ENCODE measurements around the gene ZNF319.
A peak's percentile ranks its signal among the peaks of the same experiment; 100 is the strongest.

ZNF319 gene

DNA sequence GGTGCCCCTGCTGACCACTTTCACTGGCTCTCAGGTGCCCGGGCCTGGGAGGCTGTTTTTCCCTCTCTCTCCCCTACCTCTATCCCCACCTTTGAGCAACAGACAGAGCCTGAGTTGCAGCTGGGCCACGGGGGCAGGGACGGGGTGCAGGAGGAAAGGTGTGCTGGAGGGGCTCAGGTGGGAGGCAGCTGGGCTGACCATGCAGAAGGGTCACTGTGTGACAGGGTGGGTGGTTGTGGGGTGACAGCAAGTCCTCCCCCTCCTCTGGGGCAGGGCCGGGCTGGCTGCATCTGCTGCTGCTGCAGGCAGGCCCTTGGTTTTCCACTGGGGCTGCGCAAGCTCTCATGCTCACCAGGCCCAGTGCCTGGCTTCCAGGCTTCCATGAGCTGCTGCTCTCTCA is 6.6 kb downstream of the ZNF319 start:
- Histone ChIP-seq H3K9ac (ENCODE audit: low read depth, low read length) (no peak overlapping the region), H3K36me3 (ENCODE audit: insufficient read depth, low read depth, low read length) (0 out of 2 replicates have a peak, but pooled peaks cover 15% of the 10 kb centered on the region), H3K27me3 (ENCODE audit: insufficient read depth, low read length) (no peaks in the 10 kb centered on the region), H3K27ac (ENCODE audit: low read length) (no peak overlapping the region), H3K4me1 (ENCODE audit: insufficient read depth, low read length) (no peaks in the 10 kb centered on the region), H3K4me3 (ENCODE audit: low read length) (no peak overlapping the region), H3K9me3 (ENCODE audit: insufficient read depth, low read depth, low read length) (no peaks in the 10 kb centered on the region)

DNA sequence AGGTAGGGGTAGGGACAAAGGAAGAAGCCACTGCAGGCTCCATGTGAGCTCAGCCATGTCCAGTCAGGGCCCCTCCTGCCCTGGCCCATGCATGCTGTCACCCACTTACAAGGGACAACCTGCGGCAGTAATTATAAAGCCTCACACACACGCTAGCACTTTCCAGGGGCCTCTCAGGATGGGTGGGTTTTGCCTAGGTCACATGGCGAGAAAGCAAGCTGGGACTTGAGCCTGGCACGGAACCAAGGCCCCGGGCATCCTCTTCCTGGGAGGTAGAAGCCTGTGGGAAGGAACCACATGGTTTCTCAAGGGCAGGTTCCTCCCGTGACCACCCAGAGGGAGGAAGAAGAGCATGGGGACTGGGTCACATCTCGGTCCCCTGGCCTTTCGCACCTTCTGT is 7.0 kb downstream of the ZNF319 start:
- H3K4me1 ChIP-seq (ENCODE audit: insufficient read depth, low read length): no peaks in the 10 kb centered on the region
- H3K9me3 ChIP-seq (ENCODE audit: insufficient read depth, low read depth, low read length): no peaks in the 10 kb centered on the region
- H3K27me3 ChIP-seq (ENCODE audit: insufficient read depth, low read length): no peaks in the 10 kb centered on the region
- H3K4me3 ChIP-seq (ENCODE audit: low read length): no peak overlapping the region
- no peak overlapping the region for H3K9ac ChIP-seq (ENCODE audit: low read depth, low read length)
- 0 out of 2 replicates have a peak, but pooled peaks cover 15% of the 10 kb centered on the region for H3K36me3 ChIP-seq (ENCODE audit: insufficient read depth, low read depth, low read length)
- no peak overlapping the region for H3K27ac ChIP-seq (ENCODE audit: low read length)

DNA sequence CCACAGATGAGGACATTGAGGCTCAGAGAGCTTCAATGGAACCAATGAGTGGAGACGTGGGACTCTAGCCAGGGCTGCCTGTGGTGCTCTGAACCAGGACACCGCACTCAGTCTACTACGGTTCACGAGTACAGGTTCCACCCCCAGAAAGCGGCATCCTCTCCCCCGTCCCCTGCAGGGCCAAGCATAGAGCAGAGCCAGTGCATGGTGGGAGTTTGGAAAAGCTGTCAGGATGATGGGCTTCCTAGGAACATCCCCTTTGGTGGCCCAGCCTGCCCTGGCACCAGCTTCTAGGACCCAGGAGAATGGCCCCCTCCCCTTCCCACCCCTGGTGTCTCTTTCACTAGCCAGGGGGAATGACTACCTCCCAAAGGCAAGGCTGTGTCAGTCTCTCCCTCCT is 8.4 kb downstream of the ZNF319 start:
- no peaks in the 10 kb centered on the region for H3K9me3 ChIP-seq (ENCODE audit: insufficient read depth, low read depth, low read length)
- no peak overlapping the region for H3K4me3 ChIP-seq (ENCODE audit: low read length)
- H3K36me3 ChIP-seq (ENCODE audit: insufficient read depth, low read depth, low read length): 0 out of 2 replicates have a peak, but pooled peaks cover 5% of the 10 kb centered on the region
- no peaks in the 10 kb centered on the region for H3K4me1 ChIP-seq (ENCODE audit: insufficient read depth, low read length)
- H3K9ac ChIP-seq (ENCODE audit: low read depth, low read length): no peak overlapping the region
- peaks cover 10% of the 10 kb centered on the region for H3K27me3 ChIP-seq (ENCODE audit: insufficient read depth, low read length)
- no peak overlapping the region for H3K27ac ChIP-seq (ENCODE audit: low read length)

DNA sequence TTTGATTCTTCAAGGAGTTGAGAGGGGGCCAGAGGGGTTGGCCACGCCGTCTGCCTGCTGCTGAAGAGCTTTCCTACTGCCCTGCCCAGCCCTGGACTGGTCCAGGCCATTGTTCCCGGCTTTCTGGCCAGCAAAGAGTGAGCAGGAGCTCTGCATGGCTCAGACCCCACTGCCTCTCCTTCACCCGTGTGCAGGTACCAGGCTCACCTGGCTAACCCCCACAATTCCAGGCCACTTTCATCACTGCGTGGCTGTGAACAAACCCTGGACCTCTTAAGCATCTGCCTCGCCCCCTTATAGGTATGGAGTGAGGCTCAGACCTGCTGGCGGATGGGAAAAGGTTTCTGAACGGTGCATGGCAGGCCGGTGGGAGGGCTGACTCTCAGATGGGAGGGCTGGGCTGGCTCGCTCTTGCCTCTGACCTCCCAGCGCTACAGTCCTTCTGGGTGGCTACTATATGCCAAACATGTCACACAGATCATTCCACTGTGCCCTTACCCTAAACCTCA is 8.9 kb downstream of the ZNF319 start:
- Histone ChIP-seq H3K27me3 (ENCODE audit: insufficient read depth, low read length) (peaks cover 15% of the 10 kb centered on the region), H3K4me3 (ENCODE audit: low read length) (no peak overlapping the region), H3K27ac (ENCODE audit: low read length) (no peak overlapping the region), H3K36me3 (ENCODE audit: insufficient read depth, low read depth, low read length) (0 out of 2 replicates have a peak, but pooled peaks cover under 1% of the 10 kb centered on the region), H3K9ac (ENCODE audit: low read depth, low read length) (no peak overlapping the region), H3K9me3 (ENCODE audit: insufficient read depth, low read depth, low read length) (no peaks in the 10 kb centered on the region), H3K4me1 (ENCODE audit: insufficient read depth, low read length) (no peaks in the 10 kb centered on the region)

DNA sequence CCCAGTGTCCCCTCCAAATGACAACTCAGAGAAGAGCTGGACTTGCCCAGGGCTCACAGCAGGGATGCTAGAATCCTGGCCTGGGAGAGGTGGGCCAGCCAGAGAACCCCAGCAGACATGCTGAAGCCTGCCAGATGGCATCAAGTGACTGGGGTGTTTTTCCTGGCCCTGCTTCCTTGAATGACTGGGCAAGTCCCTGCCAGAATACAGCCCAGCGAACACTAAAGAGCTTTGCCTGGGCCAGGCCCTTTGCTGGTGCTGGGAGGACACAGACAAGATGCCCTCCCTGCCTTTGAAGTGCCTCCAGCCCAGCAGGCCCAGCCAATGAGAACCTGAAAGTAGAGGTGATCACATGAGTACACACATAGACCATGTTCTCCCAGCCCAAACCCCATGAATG is 11.5 kb downstream of the ZNF319 start:
- peaks cover 40% of the 10 kb centered on the region for H3K27me3 ChIP-seq (ENCODE audit: insufficient read depth, low read length)
- no peak overlapping the region for H3K4me3 ChIP-seq (ENCODE audit: low read length)
- H3K36me3 ChIP-seq (ENCODE audit: insufficient read depth, low read depth, low read length): no peaks in the 10 kb centered on the region
- H3K27ac ChIP-seq (ENCODE audit: low read length): no peak overlapping the region
- H3K4me1 ChIP-seq (ENCODE audit: insufficient read depth, low read length): no peaks in the 10 kb centered on the region
- no peak overlapping the region for H3K9ac ChIP-seq (ENCODE audit: low read depth, low read length)
- H3K9me3 ChIP-seq (ENCODE audit: insufficient read depth, low read depth, low read length): no peaks in the 10 kb centered on the region

DNA sequence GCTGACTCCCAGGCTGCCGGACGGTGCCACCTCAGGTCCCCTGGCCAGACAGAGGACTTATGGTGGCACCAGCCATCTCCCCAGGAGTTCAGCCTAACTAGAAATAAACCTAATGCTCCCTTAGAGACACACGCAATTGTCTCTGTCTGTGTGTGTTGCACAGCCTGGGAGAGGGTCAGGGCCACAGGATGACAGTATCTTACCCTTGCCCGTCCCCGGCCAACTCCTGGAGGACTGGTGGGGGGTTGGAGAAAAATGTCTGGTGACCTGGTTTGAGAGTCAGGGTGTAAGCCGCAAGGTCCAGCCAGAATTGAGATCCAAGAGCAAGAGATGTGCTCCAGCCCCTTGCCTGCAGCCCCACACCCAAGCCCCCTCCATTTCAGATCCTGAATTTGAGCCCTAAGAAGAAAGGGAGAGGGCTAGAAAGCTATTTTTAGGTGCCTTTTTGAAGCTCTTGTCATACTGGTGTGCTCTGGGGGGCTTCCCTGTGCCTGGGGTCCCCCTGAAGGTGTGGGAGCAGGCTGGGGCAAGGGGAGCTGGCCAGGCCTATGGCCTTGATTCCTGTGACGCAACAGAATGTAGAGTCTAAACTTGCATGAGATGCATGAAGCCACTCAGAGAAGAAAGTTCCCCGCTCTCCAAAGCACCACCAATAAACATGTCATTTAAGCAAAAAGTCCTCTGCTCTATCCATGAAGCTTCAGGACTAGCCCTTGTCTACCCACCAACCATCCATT is 12.9 kb downstream of the ZNF319 start:
- H3K4me3 ChIP-seq (ENCODE audit: low read length): no peak overlapping the region
- no peak overlapping the region for H3K27ac ChIP-seq (ENCODE audit: low read length)
- H3K9me3 ChIP-seq (ENCODE audit: insufficient read depth, low read depth, low read length): no peaks in the 10 kb centered on the region
- H3K36me3 ChIP-seq (ENCODE audit: insufficient read depth, low read depth, low read length): no peaks in the 10 kb centered on the region
- H3K4me1 ChIP-seq (ENCODE audit: insufficient read depth, low read length): no peaks in the 10 kb centered on the region
- H3K27me3 ChIP-seq (ENCODE audit: insufficient read depth, low read length): peaks cover 46% of the 10 kb centered on the region
- no peak overlapping the region for H3K9ac ChIP-seq (ENCODE audit: low read depth, low read length)

DNA sequence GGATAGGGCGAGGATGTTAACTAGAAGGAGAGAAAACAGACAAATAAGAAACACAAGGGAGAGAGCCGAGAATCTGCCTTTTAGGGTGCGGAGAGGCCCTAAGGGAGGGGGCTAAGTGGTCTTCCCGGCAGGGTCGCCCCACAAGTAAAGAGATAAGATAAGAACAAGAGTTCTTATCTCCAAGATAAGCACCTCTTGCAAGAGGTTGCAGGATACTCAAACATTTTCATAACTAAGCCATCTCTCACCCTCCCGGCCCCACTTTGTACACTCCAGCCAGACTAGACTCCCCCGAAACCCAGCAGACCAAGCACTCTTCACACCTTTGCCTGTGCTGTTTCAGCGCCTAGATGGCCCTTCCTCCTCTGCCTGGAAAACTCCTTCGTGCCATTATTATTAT is 14.3 kb downstream of the ZNF319 start:
- peaks cover 46% of the 10 kb centered on the region for H3K27me3 ChIP-seq (ENCODE audit: insufficient read depth, low read length)
- H3K9ac ChIP-seq (ENCODE audit: low read depth, low read length): no peak overlapping the region
- no peaks in the 10 kb centered on the region for H3K36me3 ChIP-seq (ENCODE audit: insufficient read depth, low read depth, low read length)
- H3K4me1 ChIP-seq (ENCODE audit: insufficient read depth, low read length): no peaks in the 10 kb centered on the region
- H3K4me3 ChIP-seq (ENCODE audit: low read length): peak overlapping the region; percentile 79; the same call in 1 of the 2 replicates
- H3K27ac ChIP-seq (ENCODE audit: low read length): no peak overlapping the region
- no peaks in the 10 kb centered on the region for H3K9me3 ChIP-seq (ENCODE audit: insufficient read depth, low read depth, low read length)

DNA sequence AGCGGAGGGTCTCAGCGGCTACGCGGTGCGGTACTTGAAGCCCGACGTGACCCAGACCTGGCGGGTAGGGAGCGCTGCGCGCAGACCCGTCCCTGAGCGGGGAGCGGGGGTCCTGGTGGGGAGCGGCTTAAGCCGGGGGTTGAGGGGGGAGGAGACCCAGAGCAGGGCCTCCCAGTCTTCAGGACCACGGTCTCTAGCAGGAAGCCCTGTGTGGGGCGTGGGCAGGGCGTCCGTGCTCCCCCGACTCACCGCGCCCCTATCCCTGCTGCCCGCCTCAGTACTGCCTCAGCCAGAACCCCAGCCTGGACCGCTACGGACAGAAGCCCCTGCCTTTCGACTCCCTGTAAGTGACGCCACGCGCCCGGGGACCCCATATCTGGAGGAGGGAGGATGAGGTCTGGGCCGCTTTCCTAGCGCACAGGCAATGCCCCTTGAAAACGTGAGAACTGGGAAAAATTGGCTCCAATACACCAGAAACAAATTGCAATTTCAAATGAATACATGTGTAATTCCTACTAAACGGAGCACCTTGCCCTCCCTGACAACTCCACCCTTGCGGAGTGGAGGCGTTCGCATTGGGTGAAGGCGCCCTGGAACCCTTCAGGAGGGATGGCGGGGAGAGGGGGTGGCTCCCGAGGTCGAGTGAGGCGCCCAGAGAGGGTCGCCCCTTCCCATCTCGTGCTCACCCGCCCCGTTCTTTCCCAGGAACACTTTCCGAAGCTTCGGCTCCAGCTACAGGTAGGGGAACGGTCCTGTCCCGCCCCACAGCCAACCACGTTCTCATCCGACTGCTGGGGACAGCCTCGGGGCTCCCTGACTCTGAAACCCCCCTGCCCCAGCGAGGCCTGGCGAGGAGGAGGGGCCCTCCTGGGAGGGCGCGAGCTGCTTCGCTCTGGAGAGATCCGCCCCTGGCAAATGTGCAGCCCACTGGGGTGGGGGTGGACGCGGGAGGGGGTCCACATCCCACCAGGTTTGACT is 15.0 kb downstream of the ZNF319 start:
- Histone ChIP-seq H3K36me3 (ENCODE audit: insufficient read depth, low read depth, low read length) (no peaks in the 10 kb centered on the region), H3K9ac (ENCODE audit: low read depth, low read length) (peak overlapping the region; percentile 39; the same call in 1 of the 2 replicates), H3K4me3 (ENCODE audit: low read length) (peak overlapping the region; percentile 79), H3K27me3 (ENCODE audit: insufficient read depth, low read length) (peaks cover 46% of the 10 kb centered on the region), H3K9me3 (ENCODE audit: insufficient read depth, low read depth, low read length) (no peaks in the 10 kb centered on the region), H3K4me1 (ENCODE audit: insufficient read depth, low read length) (no peaks in the 10 kb centered on the region), H3K27ac (ENCODE audit: low read length) (no peak overlapping the region)

DNA sequence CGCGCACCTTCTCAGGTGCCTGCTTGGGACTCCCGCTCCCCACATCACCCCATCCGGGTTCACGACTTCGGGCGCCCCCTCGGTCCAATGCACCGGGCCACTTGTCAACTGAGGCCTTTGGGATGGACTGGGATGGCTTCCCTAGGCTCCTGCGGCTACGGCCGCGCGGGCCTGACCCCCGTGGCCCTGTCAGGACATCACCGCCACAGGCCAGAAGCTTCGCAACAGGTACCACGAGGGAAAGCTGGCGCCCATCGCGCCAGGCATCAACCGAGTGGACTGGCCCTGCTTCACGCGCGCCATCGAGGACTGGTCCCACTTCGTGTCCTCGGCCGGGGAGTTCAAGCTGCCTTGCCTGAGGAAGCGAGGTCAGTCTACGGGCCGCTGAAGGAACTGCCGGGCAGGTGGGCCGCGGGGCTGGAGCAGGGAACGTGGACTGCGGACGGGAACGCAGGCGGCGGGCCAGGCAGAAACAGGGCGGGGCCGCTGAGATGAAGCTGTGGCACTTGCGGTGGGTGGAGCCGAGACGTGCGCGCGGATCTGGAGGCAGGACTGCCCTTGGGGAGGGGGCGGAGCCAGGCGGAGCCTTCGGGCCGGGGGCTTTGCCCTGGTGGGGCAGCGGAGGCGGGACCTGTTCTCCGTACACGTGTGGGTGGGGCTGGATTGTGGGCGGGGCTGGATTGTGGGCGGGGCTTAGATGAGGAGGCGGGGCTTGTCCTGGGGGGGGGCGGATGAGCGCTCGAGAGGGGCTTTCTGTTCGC is 15.8 kb downstream of the ZNF319 start:
- no peaks in the 10 kb centered on the region for H3K9me3 ChIP-seq (ENCODE audit: insufficient read depth, low read depth, low read length)
- no peak overlapping the region for H3K9ac ChIP-seq (ENCODE audit: low read depth, low read length)
- no peaks in the 10 kb centered on the region for H3K4me1 ChIP-seq (ENCODE audit: insufficient read depth, low read length)
- no peaks in the 10 kb centered on the region for H3K36me3 ChIP-seq (ENCODE audit: insufficient read depth, low read depth, low read length)
- no peak overlapping the region for H3K27ac ChIP-seq (ENCODE audit: low read length)
- peak overlapping the region; percentile 79 for H3K4me3 ChIP-seq (ENCODE audit: low read length)
- H3K27me3 ChIP-seq (ENCODE audit: insufficient read depth, low read length): peaks cover 46% of the 10 kb centered on the region

DNA sequence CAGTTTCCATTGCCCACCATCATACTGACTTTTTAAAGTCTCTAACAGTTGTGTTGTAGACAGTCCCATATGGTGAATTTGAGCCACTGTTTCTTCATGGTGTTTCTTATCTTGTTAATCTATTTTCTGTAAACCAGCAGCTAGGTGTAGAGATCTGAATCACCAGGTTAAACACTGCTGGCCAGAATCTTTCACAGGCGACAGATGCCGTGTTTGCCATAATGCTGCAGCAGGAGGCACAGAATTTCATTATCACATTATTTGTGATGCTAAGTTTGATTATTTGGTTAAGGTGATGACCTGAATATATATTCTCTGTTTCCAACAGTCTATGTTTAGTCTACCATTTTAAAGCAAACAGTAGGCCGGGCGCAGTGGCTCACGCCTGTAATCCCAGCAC is 18.1 kb downstream of the ZNF319 start:
- Histone ChIP-seq H3K9ac (ENCODE audit: low read depth, low read length) (no peak overlapping the region), H3K4me1 (ENCODE audit: insufficient read depth, low read length) (no peaks in the 10 kb centered on the region), H3K36me3 (ENCODE audit: insufficient read depth, low read depth, low read length) (no peaks in the 10 kb centered on the region), H3K4me3 (ENCODE audit: low read length) (no peak overlapping the region), H3K27me3 (ENCODE audit: insufficient read depth, low read length) (peaks cover 39% of the 10 kb centered on the region), H3K9me3 (ENCODE audit: insufficient read depth, low read depth, low read length) (no peaks in the 10 kb centered on the region), H3K27ac (ENCODE audit: low read length) (no peak overlapping the region)

DNA sequence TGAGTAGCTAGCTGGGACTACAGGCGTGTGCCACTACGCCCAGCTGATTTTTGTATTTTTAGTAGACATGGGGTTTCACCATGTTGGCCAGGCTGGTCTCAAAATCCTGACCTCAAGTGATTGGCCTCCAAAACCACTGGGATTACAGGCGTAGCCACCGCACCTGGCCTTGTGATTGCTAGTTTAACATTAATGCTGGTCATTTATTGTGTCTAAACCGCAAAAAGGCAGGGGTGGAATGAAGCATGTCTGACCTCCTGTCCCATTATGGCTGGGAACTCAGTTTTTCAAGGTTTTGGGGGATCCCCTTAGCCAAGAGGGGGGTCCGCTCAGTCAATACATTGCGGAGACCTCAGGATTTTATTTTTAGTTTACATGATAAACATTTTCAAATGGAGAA is 18.8 kb downstream of the ZNF319 start:
- H3K27ac ChIP-seq (ENCODE audit: low read length): no peak overlapping the region
- H3K9ac ChIP-seq (ENCODE audit: low read depth, low read length): no peak overlapping the region
- H3K4me1 ChIP-seq (ENCODE audit: insufficient read depth, low read length): no peaks in the 10 kb centered on the region

More for the DNA sequence above, 18.8 kb downstream of the ZNF319 start:
- peaks cover 31% of the 10 kb centered on the region for H3K27me3 ChIP-seq (ENCODE audit: insufficient read depth, low read length)
- no peaks in the 10 kb centered on the region for H3K36me3 ChIP-seq (ENCODE audit: insufficient read depth, low read depth, low read length)
- H3K4me3 ChIP-seq (ENCODE audit: low read length): no peak overlapping the region
- H3K9me3 ChIP-seq (ENCODE audit: insufficient read depth, low read depth, low read length): no peaks in the 10 kb centered on the region

All from iPS-20b (cell line).